Fibroblast of lung (primary cell): ENCODE measurements around the gene NBDY. TPM values are rescaled to one million over a fixed set of nuclear protein-coding genes. Genes with fewer than 3 reads are reported as not detected.
A peak's percentile ranks its signal among the peaks of the same experiment; 100 is the strongest.

Experiments
- DNase-seq, 2 donors: peaks; one replicate each; pipeline versions ENCODE4 v3.0.0 to v3.0.0-alpha.2; 2010; ENCODE audit warnings: low read depth in 2 of 2
- H2AFZ ChIP-seq: 2 replicates; pipeline ENCODE4 v1.5.1; 2012; ENCODE audit warnings: low read length, control low read depth, inconsistent platforms
- H3K27ac ChIP-seq: 2 replicates; pipeline ENCODE4 v1.5.1; 2011; ENCODE audit warnings: low read length, control low read depth; ENCODE audit not compliant: insufficient read depth
- H3K27me3 ChIP-seq: 2 replicates; pipeline ENCODE4 v1.5.1; 2011; ENCODE audit warnings: mild to moderate bottlenecking, low read length; ENCODE audit not compliant: control insufficient read depth, insufficient read depth
- H3K36me3 ChIP-seq: 2 replicates; pipeline ENCODE4 v1.5.1; 2011; ENCODE audit warnings: low read length; ENCODE audit not compliant: control insufficient read depth, insufficient read depth
- H3K4me1 ChIP-seq: 2 replicates; pipeline ENCODE4 v1.5.1; 2011; ENCODE audit warnings: low read length; ENCODE audit not compliant: control insufficient read depth, insufficient read depth; ENCODE audit errors: extremely low read depth
- H3K4me2 ChIP-seq: 2 replicates; pipeline ENCODE4 v1.5.1; 2011; ENCODE audit warnings: low read length, control low read depth; ENCODE audit not compliant: insufficient read depth; ENCODE audit errors: extremely low read depth
- H3K4me3 ChIP-seq, 4 experiments: fragments of 200-600 bp in 1 of 4; sonication (generic) in 1 of 4; replicated peaks in 1 of 4; 2 replicates each; pipeline ENCODE4 v1.5.1; 2011 to 2016; ENCODE audit warnings: low read length in 4 of 4, low read depth in 3 of 4, mild to moderate bottlenecking in 3 of 4, control low read depth in 2 of 4, inconsistent platforms in 1 of 4, mixed read lengths in 1 of 4; ENCODE audit not compliant: insufficient read depth in 1 of 4; ENCODE audit errors: control extremely low read depth in 1 of 4
- H3K79me2 ChIP-seq: 2 replicates; pipeline ENCODE4 v1.5.1; 2012; ENCODE audit warnings: mild to moderate bottlenecking, low read length, inconsistent platforms; ENCODE audit not compliant: control insufficient read depth, insufficient read depth
- H3K9ac ChIP-seq: 2 replicates; pipeline ENCODE4 v1.5.1; 2011; ENCODE audit warnings: mild to moderate bottlenecking, low read length, control low read depth; ENCODE audit not compliant: insufficient read depth
- H3K9me3 ChIP-seq: 2 replicates; pipeline ENCODE4 v1.5.1; 2012; ENCODE audit warnings: low read depth, low read length; ENCODE audit not compliant: control insufficient read depth, insufficient read depth
- H4K20me1 ChIP-seq: 2 replicates; pipeline ENCODE4 v1.5.1; 2011; ENCODE audit warnings: low read length; ENCODE audit not compliant: control insufficient read depth, insufficient read depth; ENCODE audit errors: extremely low read depth
- CTCF ChIP-seq, 2 donors: IDR thresholded peaks in 1 of 2; conservative IDR thresholded peaks in 1 of 2; 1 replicate in 1 of 2; 2 replicates in 1 of 2; pipeline ENCODE4 v1.5.1; 2011 to 2012; ENCODE audit warnings: low read length in 2 of 2, control low read depth in 1 of 2, inconsistent platforms in 1 of 2, low read depth in 1 of 2, mild to moderate bottlenecking in 1 of 2
- EZH2 ChIP-seq: IDR thresholded peaks from 2 replicates; pipeline ENCODE4 v1.5.1; 2012; ENCODE audit warnings: low read length, control low read depth, mild to moderate bottlenecking; ENCODE audit errors: missing control alignments
- polyA plus RNA-seq, 2 donors: library from polyadenylated mRNA; depleted of rRNA in 1 of 2; stranded (reverse) in 1 of 2; unstranded in 1 of 2; fragments of >200 nt; gene quantifications; 2 replicates each; pipeline ENCODE4 v1.2.1, GENCODE V29; 2011 to 2012; ENCODE audit warnings: missing spikeins in 1 of 2
- total RNA-seq: library from RNA; depleted of rRNA; stranded (reverse); fragments of >200 nt; gene quantifications from 2 replicates; pipeline ENCODE4 v1.2.1, GENCODE V29; 2014

Gene NBDY
- total and polyA plus RNA-seq, 2 donors (not counting 1 experiment from before 2014, with no cell fraction given) = 5.8 to 39.3 TPM

- peak overlapping the region; percentile 59 for H3K4me2 ChIP-seq
- H2AFZ ChIP-seq = no peak overlapping the region
- H3K4me3 ChIP-seq = no peak overlapping the region
Measured at GRCh38 chrX:56788717-56789122, 59.7 kb downstream of the NBDY start.

GRCh38 chrX:56789518-56790070 lies 60.6 kb downstream of the NBDY start:
- Histone ChIP-seq H2AFZ (no peak overlapping the region), H3K27ac (no peak overlapping the region), H3K4me1 (no peaks in the 10 kb centered on the region), H3K4me3 (no peak overlapping the region), H4K20me1 (no peaks in the 10 kb centered on the region), H3K9me3 (no peaks in the 10 kb centered on the region), H3K4me2 (no peak overlapping the region), H3K79me2 (no peaks in the 10 kb centered on the region), H3K36me3 (no peaks in the 10 kb centered on the region), H3K9ac (no peak overlapping the region), H3K27me3 (no peaks in the 10 kb centered on the region)
- TF ChIP-seq CTCF (conservative IDR thresholded peaks at IDR 0.05 in 1 of 2, IDR thresholded peaks at IDR 0.05 in 1 of 2; ENCODE audit: low read depth in 1 of 2, low read length in 2 of 2) (no peak), EZH2 (no peak)
- DNase-seq = no peak

More at GRCh38 chrX:56788717-56789122, 59.7 kb downstream of the NBDY start:
- Histone ChIP-seq H4K20me1 (no peaks in the 10 kb centered on the region), H3K27me3 (no peaks in the 10 kb centered on the region), H3K27ac (no peak overlapping the region), H3K9me3 (no peaks in the 10 kb centered on the region), H3K36me3 (no peaks in the 10 kb centered on the region), H3K79me2 (no peaks in the 10 kb centered on the region), H3K9ac (no peak overlapping the region), H3K4me1 (no peaks in the 10 kb centered on the region)
- no peak for TF ChIP-seq EZH2
- TF ChIP-seq CTCF (conservative IDR thresholded peaks at IDR 0.05 in 1 of 2, IDR thresholded peaks at IDR 0.05 in 1 of 2; ENCODE audit: low read depth in 1 of 2, low read length in 2 of 2) = peak in 1 of 2 donors; percentile 4
- DNase-seq = no peak

GRCh38 chrX:56790778-56791177 lies 61.7 kb downstream of the NBDY start:
- no peak overlapping the region for H3K9ac ChIP-seq
- no peaks in the 10 kb centered on the region for H3K9me3 ChIP-seq
- H3K79me2 ChIP-seq = no peaks in the 10 kb centered on the region
- no peak overlapping the region for H2AFZ ChIP-seq
- no peak overlapping the region for H3K4me3 ChIP-seq
- no peaks in the 10 kb centered on the region for H3K36me3 ChIP-seq
- no peaks in the 10 kb centered on the region for H3K4me1 ChIP-seq
- no peaks in the 10 kb centered on the region for H4K20me1 ChIP-seq
- DNase-seq = no peak
- TF ChIP-seq EZH2 (no peak), CTCF (conservative IDR thresholded peaks at IDR 0.05 in 1 of 2, IDR thresholded peaks at IDR 0.05 in 1 of 2; ENCODE audit: low read depth in 1 of 2, low read length in 2 of 2) (no peak)
- H3K27ac ChIP-seq = no peak overlapping the region
- H3K4me2 ChIP-seq = no peak overlapping the region
- H3K27me3 ChIP-seq = no peaks in the 10 kb centered on the region
